SHP77 treated with DMSO at 0.1 percent for 48 hours (cell line): ENCODE results near the gene NKAPD1.
A peak's percentile ranks its signal among the peaks of the same experiment; 100 is the strongest.
"Not testable (repeated sequence)": the region's sequence is repeated elsewhere in the genome, so short reads cannot be mapped to it uniquely, and the experiment has no call there.

Experiments
- DNase-seq: peaks from one replicate; lab custom pipeline; 2025; lab: John Stamatoyannopoulos, UW

The NKAPD1 gene, protein sequence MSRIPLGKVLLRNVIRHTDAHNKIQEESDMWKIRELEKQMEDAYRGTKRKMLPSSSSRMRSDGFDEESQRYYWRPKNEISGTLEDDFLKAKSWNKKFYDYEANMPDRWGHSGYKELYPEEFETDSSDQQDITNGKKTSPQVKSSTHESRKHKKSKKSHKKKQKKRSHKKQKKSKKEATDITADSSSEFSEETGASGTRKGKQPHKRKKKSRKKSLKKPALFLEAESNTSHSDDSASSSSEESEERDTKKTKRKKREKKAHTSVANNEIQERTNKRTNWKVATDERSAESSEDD

GRCh38 chr11:112073941-112074811 is at the start of gene NKAPD1, which contains the start of gene PIH1D2:
NKAPD1 (plus strand) TSS chr11:112074299; CDS start chr11:112075575, 1,276 bp downstream.
PIH1D2 (minus strand) TSS chr11:112074017; CDS start chr11:112073174, 843 bp downstream.
- DNase-seq, result peak; percentile 58

DNA sequence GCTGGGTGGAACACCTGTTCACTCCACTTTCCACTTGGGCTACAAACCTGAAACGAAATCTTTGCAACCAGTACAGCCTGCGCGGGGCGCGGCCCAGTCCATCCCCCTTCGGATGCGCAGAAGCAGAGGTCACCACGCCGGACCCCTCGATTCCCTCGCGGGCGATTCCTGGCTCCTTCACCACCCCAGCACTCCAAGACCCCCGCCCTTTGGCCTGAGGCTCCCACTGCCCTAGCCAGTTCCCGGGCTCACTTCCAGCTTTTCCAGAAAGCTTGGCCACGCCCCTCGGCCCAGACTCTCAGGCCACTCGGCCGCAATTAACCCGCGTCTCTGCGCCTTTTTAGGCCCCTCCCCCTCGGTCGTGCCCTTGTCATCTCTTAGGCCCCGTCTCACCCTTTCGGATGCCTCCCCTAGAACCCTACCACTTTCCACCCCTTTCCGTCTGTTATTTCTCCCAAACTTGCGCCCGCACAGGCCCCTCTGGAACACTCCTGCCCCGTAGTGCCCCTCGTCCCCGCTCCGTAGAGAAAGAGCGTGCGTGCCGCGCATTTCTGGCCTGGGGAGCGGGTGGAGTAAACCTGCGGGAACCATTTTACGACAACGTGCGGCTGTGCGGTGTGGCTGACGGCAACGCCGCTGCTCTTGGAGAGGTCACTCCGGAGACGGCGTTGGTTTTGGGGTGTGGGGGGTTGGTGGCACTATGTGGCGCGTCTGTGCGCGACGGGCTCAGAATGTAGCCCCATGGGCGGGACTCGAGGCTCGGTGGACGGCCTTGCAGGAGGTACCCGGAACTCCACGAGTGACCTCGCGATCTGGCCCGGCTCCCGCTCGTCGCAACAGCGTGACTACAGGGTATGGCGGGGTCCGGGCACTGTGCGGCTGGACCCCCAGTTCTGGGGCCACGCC is 49.1 kb upstream of the NKAPD1 start, which contains the start of gene DLAT:
Gene DLAT (plus strand): TSS at position 636 of the 906 bp plus-strand sequence. CDS start 65 bp downstream, at position 701.
- DNase-seq, result peak; percentile 91

GRCh38 chr11:112025707-112026106 is 48.4 kb upstream of the NKAPD1 start:
- no peak for DNase-seq

DNA sequence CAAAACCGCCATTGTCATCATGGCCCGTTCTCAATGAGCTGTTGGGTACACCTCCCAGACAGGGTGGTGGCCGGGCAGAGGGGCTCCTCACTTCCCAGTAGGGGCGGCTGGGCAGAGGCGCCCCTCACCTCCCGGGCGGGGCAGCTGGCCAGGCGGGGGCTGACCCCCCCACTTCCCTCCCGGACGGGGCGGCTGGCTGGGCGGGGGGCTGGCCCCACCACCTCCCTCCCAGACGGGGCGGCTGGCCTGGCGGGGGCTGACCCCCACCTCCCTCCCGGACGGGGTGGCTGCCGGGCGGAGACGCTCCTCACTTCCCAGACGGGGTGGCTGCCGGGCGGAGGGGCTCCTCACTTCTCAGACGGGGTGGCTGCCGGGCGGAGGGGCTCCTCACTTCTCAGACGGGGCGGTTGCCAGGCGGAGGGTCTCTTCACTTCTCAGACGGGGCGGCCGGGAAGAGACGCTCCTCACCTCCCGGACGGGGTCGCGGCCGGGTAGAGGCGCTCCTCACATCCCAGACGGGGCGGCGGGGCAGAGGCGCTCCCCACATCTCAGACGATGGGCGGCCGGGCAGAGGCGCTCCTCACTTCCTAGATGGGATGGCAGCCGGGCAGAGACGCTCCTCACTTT is 47.2 kb upstream of the NKAPD1 start:
- DNase-seq, result not testable (repeated sequence)

DNA sequence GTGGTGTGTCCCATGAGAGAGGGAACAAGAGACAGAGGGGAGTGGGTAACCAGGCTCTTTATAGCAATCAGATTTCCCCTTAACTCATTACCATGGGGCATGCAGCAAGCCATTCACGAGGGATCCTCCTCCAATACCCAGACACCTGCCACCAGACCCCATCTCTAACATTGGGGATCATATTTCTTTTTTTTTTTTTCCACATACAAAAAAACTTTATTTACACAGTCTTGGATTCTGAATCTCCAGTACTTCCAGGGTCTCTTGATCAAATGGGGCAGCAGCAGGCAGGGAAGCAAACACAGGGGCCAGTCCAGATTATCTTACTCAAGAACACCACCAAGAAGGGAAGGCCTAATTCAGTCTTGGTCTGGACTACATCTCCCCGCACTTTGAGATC is 44.6 kb upstream of the NKAPD1 start:
- DNase-seq, result no peak

- DNase-seq, result no peak
Measured at GRCh38 chr11:112033902-112034301, 40.2 kb upstream of the NKAPD1 start.

GRCh38 chr11:112037527-112037926 is 36.6 kb upstream of the NKAPD1 start:
- no peak for DNase-seq

DNA sequence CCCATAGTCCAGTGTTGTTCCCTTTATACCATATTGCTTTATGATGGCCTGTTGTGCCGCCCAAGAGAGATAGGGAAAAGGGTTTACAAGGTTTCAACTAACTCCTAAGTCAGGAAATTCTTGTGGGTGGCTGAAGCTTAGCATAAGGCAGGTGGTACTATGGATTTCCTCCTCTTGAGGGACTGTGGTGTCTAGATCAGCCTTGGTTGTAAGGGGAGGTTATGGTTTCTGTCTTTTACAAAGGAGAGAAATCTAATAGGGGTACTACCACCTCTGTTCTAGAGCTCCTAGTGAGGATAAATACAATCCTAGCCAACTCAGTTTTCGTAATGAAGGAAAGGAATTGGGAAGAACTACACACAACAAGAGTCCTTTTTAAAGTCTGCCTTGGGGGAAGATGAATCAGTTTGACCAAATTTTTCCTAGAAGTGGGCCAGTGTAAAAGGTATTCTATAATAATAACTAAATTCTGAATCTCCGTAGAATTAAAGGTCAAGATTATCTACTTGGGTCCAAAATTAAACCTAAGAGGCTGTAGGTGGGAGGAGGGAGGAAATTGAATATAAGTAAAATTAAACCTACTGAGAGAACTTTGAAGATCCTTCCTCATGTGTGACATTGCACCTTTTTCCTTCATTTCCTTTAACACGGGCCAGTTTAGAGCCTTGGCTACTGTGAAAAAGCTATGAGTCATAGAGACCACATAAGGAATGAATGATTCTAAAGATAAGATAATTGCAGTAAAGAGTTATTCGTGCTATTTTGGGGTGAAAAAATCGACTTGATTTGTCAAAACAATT is 31.7 kb upstream of the NKAPD1 start:
- no peak for DNase-seq

DNA sequence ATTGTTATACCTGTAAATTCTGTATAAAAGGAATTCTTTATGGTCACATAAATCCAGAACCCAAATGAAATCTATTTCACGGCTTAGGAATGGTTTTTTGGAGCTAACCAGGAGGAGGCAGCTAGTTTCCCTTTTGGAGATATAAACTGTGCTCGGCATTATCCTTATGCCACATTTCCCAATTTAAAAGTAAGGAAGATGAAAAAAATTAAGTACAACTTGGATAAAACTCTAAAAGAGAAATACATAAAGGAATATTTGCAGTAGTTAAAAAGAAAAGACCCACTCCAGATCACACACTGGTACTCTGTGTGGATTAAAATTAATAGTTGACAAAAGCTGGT is 31.2 kb upstream of the NKAPD1 start:
- no peak for DNase-seq

GRCh38 chr11:112044961-112045360 is 29.1 kb upstream of the NKAPD1 start:
- no peak for DNase-seq

- DNase-seq, result not testable (repeated sequence)
Measured at GRCh38 chr11:112046647-112047046, 27.5 kb upstream of the NKAPD1 start.

- DNase-seq, result not testable (repeated sequence)
Measured at GRCh38 chr11:112048256-112048655, 25.8 kb upstream of the NKAPD1 start.

DNA sequence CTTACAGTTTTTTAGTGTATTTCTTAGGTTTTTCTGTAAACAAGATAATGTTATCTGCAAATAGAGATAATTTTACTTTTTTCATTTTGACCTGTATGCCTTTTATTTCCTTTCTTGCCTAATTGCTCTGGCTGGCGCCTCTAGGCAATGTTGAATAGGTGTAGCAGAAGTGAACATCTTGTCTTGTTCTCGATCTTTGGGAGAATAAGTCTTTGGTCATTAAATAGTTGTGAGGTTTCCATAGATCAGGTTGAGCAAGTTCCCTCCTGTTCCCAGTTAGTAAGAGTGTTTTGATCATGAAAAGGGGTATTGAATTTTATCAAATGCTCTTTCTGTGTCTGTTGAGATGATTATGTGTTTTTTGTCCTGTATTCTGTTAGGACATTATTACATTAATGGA is 24.3 kb upstream of the NKAPD1 start:
- no peak for DNase-seq

DNA sequence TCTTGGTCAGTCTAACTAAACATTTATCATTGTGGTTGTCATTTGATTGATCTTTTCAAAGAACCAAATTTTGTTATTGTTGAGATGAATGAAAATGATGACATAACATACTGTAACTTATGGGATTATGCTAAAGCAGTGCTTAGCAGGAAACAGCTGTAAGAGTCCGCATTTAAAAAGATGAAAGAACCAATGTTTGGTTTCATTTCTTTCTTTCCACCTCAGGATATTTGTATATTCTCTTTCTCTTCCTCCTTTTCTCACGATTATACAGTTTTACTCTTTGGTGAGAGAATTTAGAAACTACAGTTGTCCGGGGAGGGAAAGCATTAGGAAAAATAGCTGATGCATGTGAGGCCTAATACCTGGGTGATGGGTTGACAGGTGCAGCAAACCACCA is 23.4 kb upstream of the NKAPD1 start:
- DNase-seq, result no peak

- DNase-seq, result no peak
Measured at GRCh38 chr11:112051768-112052167, 22.3 kb upstream of the NKAPD1 start.

- no peak for DNase-seq
Measured at GRCh38 chr11:112057170-112057569, 16.9 kb upstream of the NKAPD1 start.

GRCh38 chr11:112058103-112058502 is 16.0 kb upstream of the NKAPD1 start:
- DNase-seq, result no peak

DNA sequence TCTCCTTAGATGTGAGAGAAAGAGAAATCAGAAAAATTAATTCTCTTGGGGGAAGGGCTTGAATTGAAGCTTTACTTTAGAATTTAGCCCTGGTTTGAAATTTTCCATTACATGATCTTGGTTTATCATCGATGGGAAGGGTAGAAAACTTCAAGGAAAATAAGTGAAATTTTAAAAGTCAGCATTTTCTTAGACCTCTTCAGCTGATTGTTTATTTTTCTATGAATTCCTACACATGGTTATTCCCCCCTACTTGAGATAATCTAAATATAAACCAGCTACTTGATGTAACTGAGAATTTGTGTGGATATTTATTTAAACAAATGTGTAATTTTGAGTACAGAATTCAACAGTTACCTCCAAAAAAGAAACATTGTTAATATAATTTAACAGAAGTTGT is 11.2 kb upstream of the NKAPD1 start:
- no peak for DNase-seq

- DNase-seq, result no peak
Measured at GRCh38 chr11:112082729-112083128, 8.6 kb downstream of the NKAPD1 start.

GRCh38 chr11:112085822-112086421 is 11.8 kb downstream of the NKAPD1 start:
- no peak for DNase-seq
